Measurements from ENCODE around the gene SHQ1.

GRCh38 chr3:72836416-72836815, 11.8 kb downstream of the SHQ1 start:
- TF ChIP-seq POLR2AphosphoS5 (IDR thresholded peaks at IDR 0.05; ENCODE audit: borderline replicate concordance, low read depth, low read length) (no peak), EZH2 (IDR thresholded peaks at IDR 0.05) (no peak), FOXP2 (optimal IDR thresholded peaks at IDR 0.05; ENCODE audit: control extremely low read depth, extremely low read length, insufficient read depth) (no peak)

Measured in SK-N-MC (cell line).